Measurements from ENCODE around the gene PPIF. TPM values are rescaled to one million over a fixed set of nuclear protein-coding genes. Genes with fewer than 3 reads are reported as not detected.

Gene PPIF
- total RNA-seq, 4 donors from 2014 or later = 39.1 to 82.1 (median 67.9) TPM

DNA sequence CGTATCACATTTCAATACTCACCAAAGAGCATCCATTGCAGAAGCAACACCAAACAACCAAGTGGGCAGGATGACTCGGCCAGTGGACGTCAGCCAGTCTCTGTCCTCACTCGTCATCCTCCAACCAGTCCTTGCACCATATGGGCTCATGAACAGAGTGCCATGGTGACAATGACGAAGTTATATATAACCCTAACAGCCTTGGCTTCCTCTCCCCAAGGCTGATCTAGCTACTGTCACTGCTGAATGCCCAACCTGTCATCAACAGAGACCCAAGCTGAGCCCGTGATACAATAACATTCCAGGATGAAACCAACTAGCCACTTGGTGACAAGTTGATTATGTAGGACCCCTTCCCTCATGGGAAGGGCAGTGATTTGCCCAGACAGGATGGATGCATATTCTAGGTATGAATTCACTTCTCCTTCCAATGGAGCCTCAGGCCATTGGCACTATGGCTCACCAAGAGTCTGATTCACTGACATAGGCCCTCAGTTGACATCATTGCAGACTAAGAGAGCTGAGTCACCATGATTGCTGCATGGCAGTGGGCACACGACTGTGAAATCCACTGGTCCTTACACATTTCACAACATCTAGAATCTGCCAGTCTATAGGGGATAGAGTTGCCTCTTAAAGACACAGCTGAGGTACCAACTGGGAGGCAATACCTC, 26.3 kb upstream of the PPIF start:
- ATAC-seq (peak; percentile 43 to 48), DNase-seq (no peak)
- intact Hi-C loops (cut with DNase I; ENCODE audit: low total_unique reads) (no loop called here), in situ Hi-C loops (cut with MboI; ENCODE audit: low sequenced_read_pairs in 4 of 4) (no loop called here)
- TF ChIP-seq, protein P1, sequence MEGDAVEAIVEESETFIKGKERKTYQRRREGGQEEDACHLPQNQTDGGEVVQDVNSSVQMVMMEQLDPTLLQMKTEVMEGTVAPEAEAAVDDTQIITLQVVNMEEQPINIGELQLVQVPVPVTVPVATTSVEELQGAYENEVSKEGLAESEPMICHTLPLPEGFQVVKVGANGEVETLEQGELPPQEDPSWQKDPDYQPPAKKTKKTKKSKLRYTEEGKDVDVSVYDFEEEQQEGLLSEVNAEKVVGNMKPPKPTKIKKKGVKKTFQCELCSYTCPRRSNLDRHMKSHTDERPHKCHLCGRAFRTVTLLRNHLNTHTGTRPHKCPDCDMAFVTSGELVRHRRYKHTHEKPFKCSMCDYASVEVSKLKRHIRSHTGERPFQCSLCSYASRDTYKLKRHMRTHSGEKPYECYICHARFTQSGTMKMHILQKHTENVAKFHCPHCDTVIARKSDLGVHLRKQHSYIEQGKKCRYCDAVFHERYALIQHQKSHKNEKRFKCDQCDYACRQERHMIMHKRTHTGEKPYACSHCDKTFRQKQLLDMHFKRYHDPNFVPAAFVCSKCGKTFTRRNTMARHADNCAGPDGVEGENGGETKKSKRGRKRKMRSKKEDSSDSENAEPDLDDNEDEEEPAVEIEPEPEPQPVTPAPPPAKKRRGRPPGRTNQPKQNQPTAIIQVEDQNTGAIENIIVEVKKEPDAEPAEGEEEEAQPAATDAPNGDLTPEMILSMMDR (IDR thresholded peaks at IDR 0.05 in 4 of 5, conservative IDR thresholded peaks at IDR 0.05 in 1 of 5) = no peak
- H3K4me1 ChIP-seq = peaks cover 0 to 5% of the 10 kb centered on the region in 2 donors
- H3K27ac ChIP-seq = peak overlapping the region in 1 of 4 donors; percentile 65
- no peaks in the 10 kb centered on the region for H3K27me3 ChIP-seq
- no peaks in the 10 kb centered on the region for H3K9me3 ChIP-seq
- H3K4me3 ChIP-seq = no peak overlapping the region
- no peaks in the 10 kb centered on the region for H3K36me3 ChIP-seq

- Histone ChIP-seq H3K36me3 (no peaks in the 10 kb centered on the region), H3K9me3 (no peaks in the 10 kb centered on the region), H3K27me3 (no peaks in the 10 kb centered on the region), H3K4me3 (no peak overlapping the region), H3K27ac (peak overlapping the region in 1 of 4 donors; percentile 65), H3K4me1 (peaks cover 0 to 5% of the 10 kb centered on the region in 2 donors)
- intact Hi-C loops (cut with DNase I; ENCODE audit: low total_unique reads) (no loop called here), in situ Hi-C loops (cut with MboI; ENCODE audit: low sequenced_read_pairs in 4 of 4) (no loop called here)
- ATAC-seq = no peak
- no peak for DNase-seq
- TF ChIP-seq, protein P1 (IDR thresholded peaks at IDR 0.05 in 4 of 5, conservative IDR thresholded peaks at IDR 0.05 in 1 of 5) = no peak
- TF ChIP-seq POLR2A (IDR thresholded peaks at IDR 0.05) = no peak
Observed at GRCh38 chr10:79321494-79321882, 25.8 kb upstream of the PPIF start.

GRCh38 chr10:79321951-79322350, 25.3 kb upstream of the PPIF start:
- peaks cover 0 to 5% of the 10 kb centered on the region in 2 donors for H3K4me1 ChIP-seq
- in situ Hi-C loops (cut with MboI; ENCODE audit: low sequenced_read_pairs in 4 of 4) = no loop called here
- DNase-seq = no peak
- TF ChIP-seq POLR2A (IDR thresholded peaks at IDR 0.05) = no peak
- TF ChIP-seq, protein P1 (IDR thresholded peaks at IDR 0.05 in 4 of 5, conservative IDR thresholded peaks at IDR 0.05 in 1 of 5) = no peak
- no peak overlapping the region for H3K27ac ChIP-seq
- no peaks in the 10 kb centered on the region for H3K9me3 ChIP-seq
- no peak for ATAC-seq
- no peak overlapping the region for H3K4me3 ChIP-seq
- H3K36me3 ChIP-seq = no peaks in the 10 kb centered on the region
- intact Hi-C loops (cut with DNase I; ENCODE audit: low total_unique reads) = no loop called here
- H3K27me3 ChIP-seq = no peaks in the 10 kb centered on the region

DNA sequence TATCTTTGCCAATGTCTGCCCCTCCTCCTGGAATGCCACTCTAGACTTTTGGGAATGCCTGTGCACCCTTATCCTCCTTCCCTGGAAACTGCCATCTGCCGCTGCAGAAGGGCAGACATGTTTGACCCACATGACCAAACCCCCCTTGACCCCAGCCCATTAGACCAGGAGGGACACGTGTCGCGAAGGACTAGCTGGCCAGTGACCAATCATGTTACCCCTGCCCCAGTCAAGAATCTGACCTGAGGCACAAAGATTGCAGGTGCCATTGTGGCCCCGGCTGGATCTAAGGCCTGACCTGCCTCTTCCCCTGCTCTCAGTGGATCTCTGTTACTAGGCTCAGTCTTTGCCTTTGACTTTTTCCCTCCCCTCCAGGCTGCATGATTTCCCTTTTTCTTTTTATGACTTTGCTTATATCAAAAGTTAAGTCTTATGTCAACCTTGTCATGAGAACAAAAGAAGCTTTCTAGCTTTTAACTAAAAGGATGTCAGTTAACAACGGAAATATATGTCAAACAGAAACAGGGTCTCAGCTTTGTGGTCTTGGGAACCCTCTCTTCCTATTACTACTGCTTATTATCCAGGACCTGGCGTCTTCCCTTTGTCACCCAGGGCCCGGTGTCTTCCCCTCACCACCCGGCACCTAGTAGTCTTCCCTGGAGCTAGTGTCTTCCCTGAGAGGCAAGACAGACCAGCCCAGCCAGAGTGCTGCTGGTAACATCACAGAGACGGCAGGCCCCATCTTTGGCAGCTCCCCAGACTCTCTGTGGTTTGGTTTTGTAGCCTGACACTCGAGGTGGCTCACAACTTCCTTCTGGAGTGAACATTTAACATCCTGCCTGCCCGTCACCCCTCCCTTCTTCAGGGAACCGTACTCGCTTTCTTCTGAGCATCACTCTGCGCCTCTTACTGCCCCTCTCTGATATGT, 24.4 kb upstream of the PPIF start:
- no peaks in the 10 kb centered on the region for H3K27me3 ChIP-seq
- TF ChIP-seq, protein P1 (IDR thresholded peaks at IDR 0.05 in 4 of 5, conservative IDR thresholded peaks at IDR 0.05 in 1 of 5) = no peak
- TF ChIP-seq POLR2A (IDR thresholded peaks at IDR 0.05) = no peak
- H3K9me3 ChIP-seq = no peaks in the 10 kb centered on the region
- in situ Hi-C loops (cut with MboI; ENCODE audit: low sequenced_read_pairs in 4 of 4) (no loop called here), intact Hi-C loops (cut with DNase I; ENCODE audit: low total_unique reads) (no loop called here)
- no peak overlapping the region for H3K4me3 ChIP-seq
- no peak for ATAC-seq
- peaks cover 0 to 1% of the 10 kb centered on the region in 2 donors for H3K4me1 ChIP-seq
- DNase-seq = peak in 1 of 2 donors; percentile 55
- no peak overlapping the region for H3K27ac ChIP-seq
- H3K36me3 ChIP-seq = no peaks in the 10 kb centered on the region

Measured in gastrocnemius medialis (tissue), 4 donors.